GM21381 (cell line): Measurements from ENCODE around the gene DLST.
A peak's percentile ranks its signal among the peaks of the same experiment; 100 is the strongest.
"Not testable (repeated sequence)": the region's sequence is repeated elsewhere in the genome, so short reads cannot be mapped to it uniquely, and the experiment has no call there.

Source experiments
- ATAC-seq: cut with Tn5 transposase; IDR thresholded peaks from one replicate; pipeline ENCODE4 v1.9.1; 2021; ENCODE audit warnings: mild to moderate bottlenecking, moderate library complexity; ENCODE audit not compliant: unreplicated experiment

The DLST gene

DNA sequence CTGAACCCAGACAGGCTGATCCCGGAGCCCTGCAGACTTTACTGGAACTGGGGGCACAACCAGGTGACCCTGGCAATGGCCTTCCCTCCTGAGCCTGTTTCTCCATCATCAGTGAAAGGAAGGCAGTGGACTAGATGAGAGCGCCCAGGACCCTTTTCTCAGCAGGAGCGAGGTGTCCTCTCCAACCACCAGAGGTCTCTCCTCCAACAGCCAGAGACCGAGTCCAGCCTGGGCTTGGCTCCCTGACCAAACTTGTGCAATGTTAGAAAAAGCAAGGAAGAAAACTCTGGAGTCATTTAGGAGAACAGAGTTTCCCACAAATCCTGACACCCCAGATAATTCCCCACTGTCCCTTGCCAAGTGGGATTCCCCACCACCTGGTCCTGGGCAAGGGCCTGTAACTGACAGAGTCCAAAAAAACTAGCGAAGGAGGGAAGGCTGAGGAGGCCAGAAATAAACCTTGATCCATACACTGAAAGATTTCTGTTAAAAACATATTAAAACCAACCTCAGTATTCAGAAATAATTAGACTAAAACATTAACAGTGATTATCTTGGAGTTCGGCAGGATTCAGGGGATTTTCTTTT, 32.4 kb downstream of the DLST start:
- no peak for ATAC-seq

- ATAC-seq, result no peak
These were observed 33.7 kb downstream of the DLST start for GRCh38 chr14:74915426-74915825.

DNA sequence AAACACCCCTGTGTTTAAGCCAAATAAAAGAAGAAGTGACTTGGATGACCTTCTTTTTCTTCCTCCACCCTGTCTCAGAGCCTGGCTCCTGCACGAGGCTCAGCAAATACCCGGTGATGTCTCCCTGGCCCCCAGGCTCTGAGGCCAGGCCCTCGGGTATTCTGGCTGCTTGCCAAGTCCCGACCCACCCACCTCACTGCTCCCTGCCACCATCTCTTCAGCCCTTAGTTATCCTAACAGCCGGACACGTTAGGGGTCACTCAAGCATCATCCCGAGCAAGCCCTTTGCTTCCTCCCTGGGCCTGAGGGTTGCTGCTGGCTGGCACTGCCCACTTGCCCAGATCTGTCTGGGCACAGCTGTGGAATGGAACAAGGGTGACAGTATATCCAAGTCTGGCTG, 34.1 kb downstream of the DLST start:
- no peak for ATAC-seq

DNA sequence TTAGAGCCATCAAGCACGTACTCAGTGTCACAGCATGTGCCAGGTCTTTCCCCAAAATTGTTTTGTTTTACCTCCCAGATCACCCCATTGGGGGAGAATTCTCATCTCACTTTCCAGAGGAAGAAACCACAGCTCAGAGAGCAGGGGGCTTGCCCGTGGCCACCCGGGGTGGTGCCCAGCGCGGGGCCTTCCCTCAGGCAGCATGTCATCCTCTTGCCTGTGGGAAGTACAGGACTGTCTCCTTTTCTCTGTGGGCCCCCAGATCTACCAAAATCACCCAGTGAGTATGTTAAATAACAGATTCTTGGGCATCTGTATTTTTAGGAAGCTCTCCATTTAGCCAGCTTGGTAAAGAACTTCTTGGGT, 35.4 kb downstream of the DLST start:
- ATAC-seq, result no peak

- no peak for ATAC-seq
These were observed 35.9 kb downstream of the DLST start for GRCh38 chr14:74917646-74918081.

GRCh38 chr14:74918380-74918779, 36.7 kb downstream of the DLST start:
- ATAC-seq, result no peak

- ATAC-seq, result no peak
These were observed 37.9 kb downstream of the DLST start for GRCh38 chr14:74919421-74920165.

- no peak for ATAC-seq
These were observed 38.6 kb downstream of the DLST start for GRCh38 chr14:74920281-74920680.

DNA sequence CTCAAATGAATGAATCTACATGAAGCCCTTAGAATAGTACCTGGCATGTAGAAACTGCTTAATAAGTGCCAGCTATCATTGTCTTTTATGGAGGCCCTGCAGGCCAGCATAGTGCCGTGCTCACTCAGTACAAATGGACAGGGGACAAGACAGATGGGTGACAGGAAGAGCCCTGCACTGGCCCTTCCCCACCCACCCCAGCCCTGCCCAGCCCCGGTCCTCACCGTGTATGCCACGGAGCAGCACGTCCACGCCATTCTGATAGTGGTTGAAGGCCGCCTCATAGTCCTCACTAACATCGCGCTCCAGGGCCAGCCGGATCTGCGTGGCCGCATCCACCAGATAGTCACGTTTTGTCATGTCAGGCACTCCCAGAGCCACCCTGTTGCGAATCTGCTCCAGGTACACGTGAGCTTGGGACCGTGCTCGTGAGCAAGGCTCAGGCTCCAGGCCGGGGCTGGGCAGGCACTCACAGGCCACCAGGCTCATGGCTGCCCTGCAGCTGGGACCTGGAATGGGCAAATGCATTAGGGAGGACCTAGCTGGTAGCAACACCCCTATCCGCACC, 39.4 kb downstream of the DLST start:
- no peak for ATAC-seq

- ATAC-seq, result no peak
These were observed 40.5 kb downstream of the DLST start for GRCh38 chr14:74921987-74922751.

GRCh38 chr14:74922752-74923401, 41.2 kb downstream of the DLST start, which contains the start of gene RPS6KL1:
TSS of gene RPS6KL1 (minus strand) at chr14:74923260. CDS start at chr14:74921541, 1,719 bp downstream.
- ATAC-seq, result peak; percentile 91

DNA sequence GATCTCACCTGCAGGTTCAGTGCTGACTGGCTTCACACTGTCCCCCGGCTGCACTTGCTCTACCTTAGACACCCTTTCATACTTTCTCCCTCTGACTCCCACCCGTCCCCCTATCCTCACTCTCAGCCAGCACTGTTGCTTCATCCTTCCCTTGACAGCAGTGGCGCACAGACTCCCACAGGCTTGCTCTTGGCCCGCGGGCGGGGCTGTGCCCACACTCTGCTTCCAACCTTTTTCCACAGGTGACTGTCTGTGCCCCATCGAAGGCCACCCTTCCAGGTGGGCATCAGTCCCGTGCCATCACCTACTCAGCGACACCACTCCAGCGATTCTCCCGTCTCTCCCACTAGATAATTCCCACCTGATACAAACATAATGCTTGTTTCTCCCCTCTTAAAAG, 42.3 kb downstream of the DLST start:
- no peak for ATAC-seq

DNA sequence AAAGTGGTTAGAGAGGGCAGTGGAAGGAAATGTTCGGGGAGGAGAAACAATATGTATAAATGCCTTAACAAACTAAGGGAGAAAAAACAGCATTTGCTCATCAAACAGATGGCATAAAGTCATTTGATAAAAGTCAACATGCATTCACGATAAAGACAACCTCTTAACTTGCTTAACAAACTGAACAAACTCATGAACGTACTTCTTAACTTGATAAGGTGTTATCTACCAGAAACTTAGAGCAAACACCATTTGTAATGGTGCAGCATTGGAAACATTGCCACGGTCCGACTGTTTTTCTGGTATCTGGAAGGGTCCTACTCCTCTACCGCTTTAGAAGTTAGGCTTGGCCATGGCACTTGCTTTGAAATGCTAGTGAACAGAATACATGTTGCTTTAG, 45.5 kb downstream of the DLST start:
- no peak for ATAC-seq

- ATAC-seq, result no peak
These were observed 47.5 kb downstream of the DLST start for GRCh38 chr14:74929242-74929641.

DNA sequence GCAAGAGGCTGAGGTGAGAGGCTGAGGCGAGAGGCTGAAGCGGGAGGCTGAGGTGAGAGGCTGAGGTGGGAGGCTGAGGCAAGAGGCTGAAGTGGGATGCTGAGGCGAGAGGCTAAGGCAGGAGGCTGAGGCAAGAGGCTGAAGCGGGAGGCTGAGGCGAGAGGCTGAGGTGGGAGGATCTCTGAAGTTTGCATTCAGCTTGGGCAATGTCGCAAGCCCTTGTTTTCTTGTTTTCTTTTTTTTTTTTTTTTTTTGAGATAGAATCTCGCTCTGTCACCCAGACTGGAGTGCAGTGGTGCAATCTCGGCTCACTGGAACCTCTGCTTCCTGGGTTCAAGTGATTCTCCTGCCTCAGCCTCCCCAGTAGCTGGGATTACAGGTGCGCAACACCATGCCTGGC, 50.0 kb downstream of the DLST start:
- not testable (repeated sequence) for ATAC-seq

DNA sequence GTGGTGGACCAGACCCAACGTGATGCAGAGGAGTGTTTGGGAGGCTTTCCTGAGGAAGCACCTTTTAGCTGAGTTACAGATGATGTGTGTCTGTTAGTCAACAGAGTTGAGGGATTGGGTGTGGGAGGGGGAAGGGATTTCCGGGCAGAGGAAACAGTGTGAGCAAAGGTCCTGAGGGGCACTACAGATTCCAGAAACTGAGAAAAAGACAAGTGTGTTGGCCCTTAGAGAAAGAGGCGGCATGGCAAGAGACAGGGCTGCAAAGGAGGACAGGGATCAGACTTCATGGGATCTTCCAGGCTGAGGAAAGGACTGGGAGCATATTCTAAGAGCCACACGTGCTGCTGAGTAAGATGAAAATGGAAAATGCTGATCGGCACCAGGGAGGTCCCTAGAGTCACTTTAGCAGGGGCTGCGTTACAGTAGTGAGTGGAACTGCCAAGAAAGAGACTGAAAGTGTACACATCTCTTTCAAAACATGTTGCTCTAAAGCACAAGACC, 50.7 kb downstream of the DLST start:
- ATAC-seq, result no peak

GRCh38 chr14:74932936-74933335, 51.2 kb downstream of the DLST start:
- not testable (repeated sequence) for ATAC-seq

DNA sequence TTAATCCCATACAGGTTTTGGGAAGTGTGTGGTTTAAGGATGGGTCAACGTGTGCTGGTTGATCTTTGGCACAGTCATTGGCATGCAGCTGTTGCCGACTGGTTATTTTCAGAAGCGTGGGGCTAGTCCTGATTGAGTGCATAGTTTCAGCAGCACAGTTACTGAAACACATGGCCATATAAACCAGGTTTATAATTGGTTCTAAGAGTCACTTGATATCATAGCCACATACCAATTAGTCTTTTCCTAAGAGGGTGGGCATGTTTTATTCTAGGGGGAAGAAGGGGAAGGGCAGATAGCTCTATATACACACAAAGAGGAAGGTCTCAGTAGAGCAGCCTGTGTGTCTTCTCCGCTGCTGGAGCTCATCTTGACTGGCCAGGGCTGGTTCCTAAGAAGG, 52.3 kb downstream of the DLST start:
- no peak for ATAC-seq

- ATAC-seq, result no peak
These were observed 53.0 kb downstream of the DLST start for GRCh38 chr14:74934476-74935359.

DNA sequence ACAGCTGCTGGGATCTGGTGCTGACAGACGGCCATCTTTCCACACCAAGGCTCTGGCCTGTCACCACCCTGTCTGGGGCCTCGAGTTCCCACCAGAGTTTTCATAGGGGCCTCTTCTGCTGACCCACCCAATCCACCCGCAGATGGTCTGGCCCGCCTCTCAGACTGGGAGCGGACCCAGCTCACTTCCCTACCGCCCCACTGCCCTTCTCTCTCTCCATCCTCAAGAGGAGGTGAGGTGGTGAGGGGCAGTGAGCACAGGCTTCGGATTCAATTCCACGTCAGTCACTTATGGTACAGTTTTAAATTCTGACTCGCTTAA, 53.6 kb downstream of the DLST start:
- no peak for ATAC-seq
